Measurements from ENCODE around the gene CCL2. TPM values are rescaled to one million over a fixed set of nuclear protein-coding genes. Genes with fewer than 3 reads are reported as not detected.

Gene CCL2
- total RNA-seq, 1 donor from 2014 or later = 34.1 TPM

- Histone ChIP-seq H3K36me3 (no peaks in the 10 kb centered on the region), H3K27me3 (ENCODE audit: low read depth) (no peaks in the 10 kb centered on the region), H3K4me1 (no peaks in the 10 kb centered on the region), H3K4me3 (no peak overlapping the region), H3K9me3 (no peaks in the 10 kb centered on the region), H3K27ac (no peak overlapping the region)
- ATAC-seq = no peak
- intact Hi-C loops (cut with DNase I) = no loop called here
- no peak for TF ChIP-seq CTCF (IDR thresholded peaks at IDR 0.05)
- DNase-seq = no peak
These were observed 10.6 kb downstream of the CCL2 start for GRCh38 chr17:34265711-34266110.

GRCh38 chr17:34269969-34270368, 14.9 kb downstream of the CCL2 start, which contains the start of gene CCL7:
CCL7 (plus strand) TSS chr17:34270221; CDS start chr17:34270291, 70 bp downstream.
- no peak within 1 kb of the TSS for H3K4me3 ChIP-seq
- H3K9me3 ChIP-seq = no peaks in the 10 kb centered on the region
- no peaks in the 10 kb centered on the region for H3K36me3 ChIP-seq
- intact Hi-C loops (cut with DNase I) = no loop called here
- no peaks in the 10 kb centered on the region for H3K4me1 ChIP-seq
- no peak for TF ChIP-seq CTCF (IDR thresholded peaks at IDR 0.05)
- H3K27me3 ChIP-seq (ENCODE audit: low read depth) = no peaks in the 10 kb centered on the region
- no peak for DNase-seq
- ATAC-seq = no peak
- H3K27ac ChIP-seq = no peak within 1 kb of the TSS

GRCh38 chr17:34275881-34276280, 20.8 kb downstream of the CCL2 start:
- TF ChIP-seq CTCF (IDR thresholded peaks at IDR 0.05) = no peak
- no peak for ATAC-seq
- no peak overlapping the region for H3K4me3 ChIP-seq
- no peak for DNase-seq
- H3K27ac ChIP-seq = no peak overlapping the region
- H3K36me3 ChIP-seq = no peaks in the 10 kb centered on the region
- intact Hi-C loops (cut with DNase I) = no loop called here
- H3K9me3 ChIP-seq = no peaks in the 10 kb centered on the region
- no peaks in the 10 kb centered on the region for H3K27me3 ChIP-seq (ENCODE audit: low read depth)
- H3K4me1 ChIP-seq = no peaks in the 10 kb centered on the region

- no peak overlapping the region for H3K4me3 ChIP-seq
- no peak overlapping the region for H3K27ac ChIP-seq
- intact Hi-C loops (cut with DNase I) = no loop called here
- H3K9me3 ChIP-seq = no peaks in the 10 kb centered on the region
- H3K36me3 ChIP-seq = no peaks in the 10 kb centered on the region
- no peak for TF ChIP-seq CTCF (IDR thresholded peaks at IDR 0.05)
- no peak for DNase-seq
- no peaks in the 10 kb centered on the region for H3K27me3 ChIP-seq (ENCODE audit: low read depth)
- no peaks in the 10 kb centered on the region for H3K4me1 ChIP-seq
- ATAC-seq = no peak
These were observed 21.7 kb downstream of the CCL2 start for GRCh38 chr17:34276826-34277225.

GRCh38 chr17:34283571-34283970, 28.5 kb downstream of the CCL2 start:
- H3K9me3 ChIP-seq = no peaks in the 10 kb centered on the region
- H3K4me3 ChIP-seq = no peak overlapping the region
- DNase-seq = no peak
- no peaks in the 10 kb centered on the region for H3K4me1 ChIP-seq
- H3K27me3 ChIP-seq (ENCODE audit: low read depth) = no peaks in the 10 kb centered on the region
- intact Hi-C loops (cut with DNase I) = no loop called here
- no peak for ATAC-seq
- TF ChIP-seq CTCF (IDR thresholded peaks at IDR 0.05) = no peak
- H3K27ac ChIP-seq = no peak overlapping the region
- no peaks in the 10 kb centered on the region for H3K36me3 ChIP-seq

- no peak for TF ChIP-seq CTCF (IDR thresholded peaks at IDR 0.05)
- Histone ChIP-seq H3K4me1 (no peaks in the 10 kb centered on the region), H3K9me3 (no peaks in the 10 kb centered on the region), H3K27me3 (ENCODE audit: low read depth) (no peaks in the 10 kb centered on the region), H3K4me3 (no peak within 1 kb of the TSS), H3K27ac (no peak within 1 kb of the TSS), H3K36me3 (no peaks in the 10 kb centered on the region)
- ATAC-seq (no peak), DNase-seq (no peak)
- intact Hi-C loops (cut with DNase I) = no loop called here
These were observed 30.3 kb downstream of the CCL2 start, which contains the start of gene CCL11 for GRCh38 chr17:34285286-34285792. CCL11 (plus strand) TSS chr17:34285742; CDS start chr17:34285809, 67 bp downstream.
